GM13976 (cell line): Measurements from ENCODE around the gene TMEM30A.

Source experiments
- DNase-seq: peaks from one replicate; pipeline ENCODE4 v3.0.0; 2012; ENCODE audit warnings: low spot score
- in situ Hi-C: fragments of 300-500 bp; cut with MboI; formaldehyde crosslinking; loops from one replicate; pipeline ENCODE4 v1.12.0; 2022; ENCODE audit warnings: low sequenced_read_pairs, mixed read lengths, inconsistent platforms; ENCODE audit not compliant: unreplicated experiment
- TF ChIP-seq, protein P1 (sequence below): IDR thresholded peaks from 2 replicates; pipeline ENCODE4 v1.5.1; 2012; ENCODE audit warnings: borderline replicate concordance, mild to moderate bottlenecking; ENCODE audit not compliant: insufficient read depth; ENCODE audit errors: extremely low read depth, missing control alignments, control extremely low read depth

The TMEM30A gene

GRCh38 chr6:75261299-75261698 is 23.3 kb downstream of the TMEM30A start:
- in situ Hi-C loops = no loop called here
- TF ChIP-seq, protein P1, sequence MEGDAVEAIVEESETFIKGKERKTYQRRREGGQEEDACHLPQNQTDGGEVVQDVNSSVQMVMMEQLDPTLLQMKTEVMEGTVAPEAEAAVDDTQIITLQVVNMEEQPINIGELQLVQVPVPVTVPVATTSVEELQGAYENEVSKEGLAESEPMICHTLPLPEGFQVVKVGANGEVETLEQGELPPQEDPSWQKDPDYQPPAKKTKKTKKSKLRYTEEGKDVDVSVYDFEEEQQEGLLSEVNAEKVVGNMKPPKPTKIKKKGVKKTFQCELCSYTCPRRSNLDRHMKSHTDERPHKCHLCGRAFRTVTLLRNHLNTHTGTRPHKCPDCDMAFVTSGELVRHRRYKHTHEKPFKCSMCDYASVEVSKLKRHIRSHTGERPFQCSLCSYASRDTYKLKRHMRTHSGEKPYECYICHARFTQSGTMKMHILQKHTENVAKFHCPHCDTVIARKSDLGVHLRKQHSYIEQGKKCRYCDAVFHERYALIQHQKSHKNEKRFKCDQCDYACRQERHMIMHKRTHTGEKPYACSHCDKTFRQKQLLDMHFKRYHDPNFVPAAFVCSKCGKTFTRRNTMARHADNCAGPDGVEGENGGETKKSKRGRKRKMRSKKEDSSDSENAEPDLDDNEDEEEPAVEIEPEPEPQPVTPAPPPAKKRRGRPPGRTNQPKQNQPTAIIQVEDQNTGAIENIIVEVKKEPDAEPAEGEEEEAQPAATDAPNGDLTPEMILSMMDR = no peak
- DNase-seq = no peak

- TF ChIP-seq, protein P1 = no peak
- in situ Hi-C loops = no loop called here
- DNase-seq = no peak
These were observed 27.1 kb downstream of the TMEM30A start for GRCh38 chr6:75257343-75258087.

GRCh38 chr6:75250552-75250951 is 34.0 kb downstream of the TMEM30A start:
- in situ Hi-C loops = no loop called here
- TF ChIP-seq, protein P1 = no peak
- DNase-seq = no peak

- in situ Hi-C loops = no loop called here
- TF ChIP-seq, protein P1 = no peak
- no peak for DNase-seq
These were observed 34.8 kb downstream of the TMEM30A start for GRCh38 chr6:75249837-75250236.

GRCh38 chr6:75246386-75246785 is 38.2 kb downstream of the TMEM30A start:
- no peak for DNase-seq

GRCh38 chr6:75244063-75244584 is 40.5 kb downstream of the TMEM30A start:
- DNase-seq = peak; percentile 11
- in situ Hi-C loops = no loop called here
- TF ChIP-seq, protein P1 = no peak

More at GRCh38 chr6:75246386-75246785, 38.2 kb downstream of the TMEM30A start:
- in situ Hi-C loops = no loop called here
- TF ChIP-seq, protein P1 = no peak
